PC-3 (cell line): Measurements from ENCODE around the gene TKT.

Source experiments
- EZH2 ChIP-seq: fragments of 300-600 bp; sonication (generic); IDR thresholded peaks from one replicate; pipeline ENCODE4 v1.6.1; 2017; ENCODE audit warnings: antibody characterized with exemption, mild to moderate bottlenecking, low read length; ENCODE audit not compliant: unreplicated experiment
- EZH2phosphoT487 ChIP-seq: fragments of 300-600 bp; sonication (generic); IDR thresholded peaks from 2 replicates; pipeline ENCODE4 v1.6.1; 2018; ENCODE audit warnings: mild to moderate bottlenecking, antibody characterized with exemption, low read length, borderline replicate concordance
- TF ChIP-seq, protein P1 (sequence below): fragments of 300-600 bp; sonication (generic); conservative IDR thresholded peaks from 2 replicates; pipeline ENCODE4 v1.5.1; 2017; ENCODE audit warnings: antibody characterized with exemption, low read depth, mild to moderate bottlenecking, low read length

DNA sequence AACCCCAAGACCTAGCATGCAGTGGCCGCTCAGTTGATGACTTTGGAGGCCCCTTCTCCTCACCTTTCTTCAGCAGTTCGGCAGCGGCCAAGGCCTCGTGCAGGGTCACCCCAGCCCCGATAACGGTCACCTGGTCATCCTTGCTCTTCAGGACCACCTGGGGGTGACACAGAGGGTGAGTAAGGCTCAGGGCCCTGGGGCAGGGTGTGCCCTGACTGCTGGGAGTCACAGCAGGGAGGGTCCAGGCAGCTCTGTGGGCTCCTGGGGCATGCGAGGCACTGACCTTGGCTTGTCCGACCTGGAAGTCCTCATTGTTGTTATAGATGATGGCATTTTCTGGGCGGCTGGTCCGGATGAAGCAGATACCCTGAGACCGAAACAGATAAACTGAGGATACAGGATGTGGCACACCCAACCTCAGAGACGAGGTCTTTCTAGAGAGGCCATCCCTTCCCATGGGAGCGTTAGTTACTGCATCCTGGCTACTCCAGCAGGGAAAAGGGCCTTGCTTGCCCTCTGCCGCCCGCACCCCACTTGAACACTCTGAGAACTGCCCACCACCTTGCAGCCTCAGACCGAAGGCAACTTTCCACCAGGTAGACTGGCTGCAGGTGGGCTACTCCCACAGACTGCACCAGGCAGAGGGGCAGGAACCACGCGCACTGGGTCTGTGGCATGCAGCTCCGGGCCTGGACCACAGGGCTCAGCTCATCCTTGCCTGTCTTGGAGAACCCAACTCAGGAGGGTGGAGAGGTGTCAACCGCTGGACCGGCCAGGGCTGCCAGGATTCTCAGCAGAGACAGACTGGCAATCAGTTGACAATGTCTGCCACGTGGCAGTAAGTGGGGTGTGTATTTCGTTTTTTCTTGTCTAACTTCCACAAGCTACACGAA, 27.6 kb downstream of the TKT start:
- TF ChIP-seq, protein P1, sequence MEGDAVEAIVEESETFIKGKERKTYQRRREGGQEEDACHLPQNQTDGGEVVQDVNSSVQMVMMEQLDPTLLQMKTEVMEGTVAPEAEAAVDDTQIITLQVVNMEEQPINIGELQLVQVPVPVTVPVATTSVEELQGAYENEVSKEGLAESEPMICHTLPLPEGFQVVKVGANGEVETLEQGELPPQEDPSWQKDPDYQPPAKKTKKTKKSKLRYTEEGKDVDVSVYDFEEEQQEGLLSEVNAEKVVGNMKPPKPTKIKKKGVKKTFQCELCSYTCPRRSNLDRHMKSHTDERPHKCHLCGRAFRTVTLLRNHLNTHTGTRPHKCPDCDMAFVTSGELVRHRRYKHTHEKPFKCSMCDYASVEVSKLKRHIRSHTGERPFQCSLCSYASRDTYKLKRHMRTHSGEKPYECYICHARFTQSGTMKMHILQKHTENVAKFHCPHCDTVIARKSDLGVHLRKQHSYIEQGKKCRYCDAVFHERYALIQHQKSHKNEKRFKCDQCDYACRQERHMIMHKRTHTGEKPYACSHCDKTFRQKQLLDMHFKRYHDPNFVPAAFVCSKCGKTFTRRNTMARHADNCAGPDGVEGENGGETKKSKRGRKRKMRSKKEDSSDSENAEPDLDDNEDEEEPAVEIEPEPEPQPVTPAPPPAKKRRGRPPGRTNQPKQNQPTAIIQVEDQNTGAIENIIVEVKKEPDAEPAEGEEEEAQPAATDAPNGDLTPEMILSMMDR: no peak
- TF ChIP-seq EZH2 (no peak), EZH2phosphoT487 (no peak)
